Astrocyte (in vitro differentiated cells and primary cell): ENCODE measurements around the gene ADAMTS19. TPM values are rescaled to one million over a fixed set of nuclear protein-coding genes. Genes with fewer than 3 reads are reported as not detected.
A peak's percentile ranks its signal among the peaks of the same experiment; 100 is the strongest.

Experiments used
- DNase-seq: peaks from one replicate; pipeline ENCODE4 v3.0.0-alpha.2; 2010; ENCODE audit warnings: low read depth
- FAIRE-seq: peaks from 2 replicates; lab custom pipeline; 2011; peaks lifted over from hg19 to GRCh38; lab: Jason Lieb, UNC
- H2AFZ ChIP-seq: 2 replicates; pipeline ENCODE4 v1.6.0; 2012; ENCODE audit warnings: low read depth, low read length, inconsistent platforms
- H3K27ac ChIP-seq: 2 replicates; pipeline ENCODE4 v1.5.1; 2011; ENCODE audit warnings: low read depth, low read length, inconsistent platforms
- H3K27me3 ChIP-seq: 2 replicates; pipeline ENCODE4 v1.6.0; 2011; ENCODE audit warnings: low read length, inconsistent platforms; ENCODE audit not compliant: insufficient read depth
- H3K36me3 ChIP-seq: 2 replicates; pipeline ENCODE4 v1.5.1; 2011; ENCODE audit warnings: low read length, inconsistent platforms; ENCODE audit not compliant: insufficient read depth
- H3K4me1 ChIP-seq: 2 replicates; pipeline ENCODE4 v1.5.1; 2011; ENCODE audit warnings: low read length, inconsistent platforms; ENCODE audit not compliant: insufficient read depth
- H3K4me2 ChIP-seq: 2 replicates; pipeline ENCODE4 v1.6.0; 2012; ENCODE audit warnings: low read length, inconsistent platforms
- H3K4me3 ChIP-seq: 2 replicates; pipeline ENCODE4 v1.5.1; 2011; ENCODE audit warnings: low read depth, mild to moderate bottlenecking, low read length, inconsistent platforms; ENCODE audit not compliant: insufficient read depth
- H3K79me2 ChIP-seq: 2 replicates; pipeline ENCODE4 v1.6.0; 2012; ENCODE audit warnings: mild to moderate bottlenecking, low read length, inconsistent platforms; ENCODE audit not compliant: insufficient read depth
- H3K9ac ChIP-seq: 2 replicates; pipeline ENCODE4 v1.6.0; 2012; ENCODE audit warnings: mild to moderate bottlenecking, low read length, inconsistent platforms
- H3K9me3 ChIP-seq: 2 replicates; pipeline ENCODE4 v1.5.1; 2012; ENCODE audit warnings: low read depth, mild to moderate bottlenecking, low read length, inconsistent platforms; ENCODE audit not compliant: insufficient read depth
- H4K20me1 ChIP-seq: 2 replicates; pipeline ENCODE4 v1.6.0; 2012; ENCODE audit warnings: low read length, inconsistent platforms; ENCODE audit not compliant: insufficient read depth
- H3K27ac Mint-ChIP-seq: one replicate; pipeline ENCODE4 v1.8.0; 2021; ENCODE audit warnings: mild to moderate bottlenecking, mixed read lengths; ENCODE audit not compliant: unreplicated experiment
- H3K27me3 Mint-ChIP-seq: one replicate; pipeline ENCODE4 v1.8.0; 2021; ENCODE audit warnings: low read depth, mixed read lengths; ENCODE audit not compliant: unreplicated experiment
- H3K36me3 Mint-ChIP-seq: one replicate; pipeline ENCODE4 v1.8.0; 2021; ENCODE audit warnings: low read depth, mixed read lengths; ENCODE audit not compliant: unreplicated experiment
- H3K4me1 Mint-ChIP-seq: one replicate; pipeline ENCODE4 v1.8.0; 2021; ENCODE audit warnings: low read depth, mixed read lengths; ENCODE audit not compliant: unreplicated experiment
- H3K4me3 Mint-ChIP-seq: one replicate; pipeline ENCODE4 v1.8.0; 2021; ENCODE audit warnings: mild to moderate bottlenecking, moderate library complexity, mixed read lengths; ENCODE audit not compliant: unreplicated experiment
- H3K9me3 Mint-ChIP-seq: one replicate; pipeline ENCODE4 v1.8.0; 2021; ENCODE audit warnings: mild to moderate bottlenecking, mixed read lengths; ENCODE audit not compliant: unreplicated experiment
- EZH2 ChIP-seq: IDR thresholded peaks from 2 replicates; pipeline ENCODE4 v1.6.1; 2012; ENCODE audit warnings: mild to moderate bottlenecking, low read length, inconsistent platforms; ENCODE audit not compliant: insufficient read depth
- total RNA-seq: library from RNA; stranded (reverse); gene quantifications from 2 replicates; pipeline ENCODE4 v1.2.1, GENCODE V29; 2021
- TF ChIP-seq, protein P1 (sequence below): IDR thresholded peaks from 2 replicates; pipeline ENCODE4 v1.5.1; 2011; ENCODE audit warnings: low read depth, mild to moderate bottlenecking, inconsistent platforms, low read length, moderate library complexity; ENCODE audit not compliant: insufficient read depth

ADAMTS19 gene
- total RNA-seq, 1 donor from 2014 or later, result 0.61 TPM

- no peaks in the 10 kb centered on the region for H3K4me1 Mint-ChIP-seq
- no peak overlapping the region for H3K27ac ChIP-seq
- H2AFZ ChIP-seq, result no peak overlapping the region
- no peak for FAIRE-seq
- no peak overlapping the region for H3K27ac Mint-ChIP-seq
- no peak overlapping the region for H3K9ac ChIP-seq
- H3K9me3 ChIP-seq, result no peaks in the 10 kb centered on the region
- H3K9me3 Mint-ChIP-seq, result peaks cover 4% of the 10 kb centered on the region
- H3K36me3 Mint-ChIP-seq, result no peaks in the 10 kb centered on the region
- DNase-seq, result peak; percentile 8
- no peaks in the 10 kb centered on the region for H3K27me3 Mint-ChIP-seq
- H3K4me1 ChIP-seq, result no peaks in the 10 kb centered on the region
- no peak overlapping the region for H3K4me3 ChIP-seq
- no peaks in the 10 kb centered on the region for H3K27me3 ChIP-seq
- no peaks in the 10 kb centered on the region for H3K36me3 ChIP-seq
- TF ChIP-seq, protein P1, sequence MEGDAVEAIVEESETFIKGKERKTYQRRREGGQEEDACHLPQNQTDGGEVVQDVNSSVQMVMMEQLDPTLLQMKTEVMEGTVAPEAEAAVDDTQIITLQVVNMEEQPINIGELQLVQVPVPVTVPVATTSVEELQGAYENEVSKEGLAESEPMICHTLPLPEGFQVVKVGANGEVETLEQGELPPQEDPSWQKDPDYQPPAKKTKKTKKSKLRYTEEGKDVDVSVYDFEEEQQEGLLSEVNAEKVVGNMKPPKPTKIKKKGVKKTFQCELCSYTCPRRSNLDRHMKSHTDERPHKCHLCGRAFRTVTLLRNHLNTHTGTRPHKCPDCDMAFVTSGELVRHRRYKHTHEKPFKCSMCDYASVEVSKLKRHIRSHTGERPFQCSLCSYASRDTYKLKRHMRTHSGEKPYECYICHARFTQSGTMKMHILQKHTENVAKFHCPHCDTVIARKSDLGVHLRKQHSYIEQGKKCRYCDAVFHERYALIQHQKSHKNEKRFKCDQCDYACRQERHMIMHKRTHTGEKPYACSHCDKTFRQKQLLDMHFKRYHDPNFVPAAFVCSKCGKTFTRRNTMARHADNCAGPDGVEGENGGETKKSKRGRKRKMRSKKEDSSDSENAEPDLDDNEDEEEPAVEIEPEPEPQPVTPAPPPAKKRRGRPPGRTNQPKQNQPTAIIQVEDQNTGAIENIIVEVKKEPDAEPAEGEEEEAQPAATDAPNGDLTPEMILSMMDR, result no peak
- no peak for TF ChIP-seq EZH2
- no peaks in the 10 kb centered on the region for H4K20me1 ChIP-seq
- no peak overlapping the region for H3K4me2 ChIP-seq
- no peak overlapping the region for H3K4me3 Mint-ChIP-seq
- H3K79me2 ChIP-seq, result no peaks in the 10 kb centered on the region
These were observed 51.2 kb downstream of the ADAMTS19 start for GRCh38 chr5:129511291-129511690.

- Histone ChIP-seq H3K9me3 (no peaks in the 10 kb centered on the region), H3K79me2 (no peaks in the 10 kb centered on the region), H3K27ac (no peak overlapping the region), H2AFZ (no peak overlapping the region), H3K27me3 (no peaks in the 10 kb centered on the region), H3K36me3 (no peaks in the 10 kb centered on the region), H3K9ac (no peak overlapping the region), H3K4me1 (no peaks in the 10 kb centered on the region), H3K4me3 (no peak overlapping the region), H4K20me1 (no peaks in the 10 kb centered on the region), H3K4me2 (no peak overlapping the region)
- no peak for FAIRE-seq
- Mint-ChIP-seq H3K27ac (no peak overlapping the region), H3K4me1 (no peaks in the 10 kb centered on the region), H3K9me3 (no peaks in the 10 kb centered on the region), H3K4me3 (no peak overlapping the region), H3K36me3 (no peaks in the 10 kb centered on the region), H3K27me3 (no peaks in the 10 kb centered on the region)
- TF ChIP-seq EZH2, result no peak
- TF ChIP-seq, protein P1, result no peak
- DNase-seq, result no peak
These were observed 81.0 kb downstream of the ADAMTS19 start for GRCh38 chr5:129541051-129541450.

DNA sequence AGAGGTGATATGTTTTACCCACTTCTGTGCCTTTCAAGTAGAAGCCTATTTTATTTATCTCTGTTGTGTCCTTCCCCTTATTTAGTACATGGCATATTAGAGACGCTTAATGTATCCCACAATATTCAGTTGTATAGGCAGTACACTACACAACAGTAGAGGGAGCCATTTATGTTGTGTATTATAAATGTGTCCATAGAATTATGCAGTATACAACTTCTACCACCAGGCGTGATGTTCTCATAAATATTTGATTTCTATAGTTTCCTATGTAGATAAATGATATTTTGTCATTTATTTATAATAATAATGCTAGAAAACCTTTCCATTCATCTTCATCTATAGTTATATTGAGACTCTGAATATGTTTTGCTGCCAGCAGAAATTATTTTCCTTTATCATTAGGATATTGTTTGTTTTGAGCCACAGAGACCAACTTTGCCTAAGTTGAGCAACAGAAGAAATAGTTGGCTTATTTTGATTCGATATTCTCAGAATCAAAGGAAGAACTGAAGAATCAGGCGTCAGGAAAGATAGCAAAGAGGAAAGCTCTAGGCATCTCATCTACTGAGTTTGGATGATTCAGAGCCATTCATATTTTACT lies 81.7 kb downstream of the ADAMTS19 start:
- H3K9me3 Mint-ChIP-seq, result no peaks in the 10 kb centered on the region
- DNase-seq (peak; percentile 10), FAIRE-seq (no peak)
- H4K20me1 ChIP-seq, result no peaks in the 10 kb centered on the region
- H3K9me3 ChIP-seq, result no peaks in the 10 kb centered on the region
- TF ChIP-seq, protein P1, result peak; percentile 28
- no peak for TF ChIP-seq EZH2
- no peak overlapping the region for H3K4me3 Mint-ChIP-seq
- no peaks in the 10 kb centered on the region for H3K4me1 Mint-ChIP-seq
- no peak overlapping the region for H2AFZ ChIP-seq
- no peaks in the 10 kb centered on the region for H3K36me3 Mint-ChIP-seq
- H3K4me2 ChIP-seq, result no peak overlapping the region
- H3K9ac ChIP-seq, result no peak overlapping the region
- no peak overlapping the region for H3K27ac ChIP-seq
- no peaks in the 10 kb centered on the region for H3K27me3 ChIP-seq
- no peaks in the 10 kb centered on the region for H3K36me3 ChIP-seq
- no peak overlapping the region for H3K27ac Mint-ChIP-seq
- no peaks in the 10 kb centered on the region for H3K4me1 ChIP-seq
- H3K4me3 ChIP-seq, result no peak overlapping the region
- H3K79me2 ChIP-seq, result no peaks in the 10 kb centered on the region
- H3K27me3 Mint-ChIP-seq, result no peaks in the 10 kb centered on the region
